Prostate gland (tissue), 2 donors: ENCODE results near the gene LRRC59.

ENCODE experiments used
- CTCF ChIP-seq, 4 experiments: fragments of 200-600 bp in 2 of 4; fragments of 450-650 bp in 2 of 4; sonication (generic) in 2 of 4; IDR thresholded peaks; 1 replicate in 3 of 4; 2 replicates in 1 of 4; pipeline ENCODE4 v1.5.1; 2016 to 2019; ENCODE audit warnings: antibody characterized with exemption in 4 of 4, mild to moderate bottlenecking in 2 of 4, moderate library complexity in 2 of 4
- POLR2AphosphoS5 ChIP-seq: sonication (generic); formaldehyde crosslinking; IDR thresholded peaks from one replicate; pipeline ENCODE4 v1.6.1; 2017; ENCODE audit warnings: antibody characterized with exemption

- TF ChIP-seq CTCF (IDR thresholded peaks at IDR 0.05): no peak
- no peak for TF ChIP-seq POLR2AphosphoS5
Observed at GRCh38 chr17:50406578-50406977, 9.3 kb upstream of the LRRC59 start.
